Stimulated activated naive B cell treated with anti-CD40 and anti-IgM and Interleukin-4, amounts not matched to agents 10 μg/mL and 1 μg/mL and 100 μg/mL, for 72 hours (primary cell): ENCODE data around the gene C6orf118.

Source experiments
- ATAC-seq, 2 donors: fragments of 150-1000 bp; cut with Tn5 transposase; replicated peaks; 2 replicates each; pipeline ENCODE4 v1.10.0; 2021; ENCODE audit warnings: moderate library complexity in 1 of 2
- DNase-seq: peaks from one replicate; pipeline ENCODE4 v3.0.0; 2021
- H3K27ac Mint-ChIP-seq: one replicate; pipeline ENCODE4 v1.8.0; 2022; ENCODE audit warnings: mild to moderate bottlenecking, mixed read lengths
- H3K27me3 Mint-ChIP-seq, 2 donors: one replicate each; pipeline ENCODE4 v1.8.0; 2022; ENCODE audit warnings: mixed read lengths in 2 of 2
- H3K36me3 Mint-ChIP-seq, 2 donors: one replicate each; pipeline ENCODE4 v1.8.0; 2022; ENCODE audit warnings: mixed read lengths in 2 of 2, mild to moderate bottlenecking in 1 of 2
- H3K4me1 Mint-ChIP-seq, 2 donors: one replicate each; pipeline ENCODE4 v1.8.0; 2022; ENCODE audit warnings: mixed read lengths in 2 of 2, mild to moderate bottlenecking in 1 of 2
- H3K4me3 Mint-ChIP-seq, 2 donors: one replicate each; pipeline ENCODE4 v1.8.0; 2022; ENCODE audit warnings: mild to moderate bottlenecking in 2 of 2, mixed read lengths in 2 of 2, moderate library complexity in 1 of 2
- H3K9me3 Mint-ChIP-seq, 2 donors: one replicate each; pipeline ENCODE4 v1.8.0; 2022; ENCODE audit warnings: mixed read lengths in 2 of 2, mild to moderate bottlenecking in 1 of 2

C6orf118 gene

GRCh38 chr6:165308926-165309731 lies at the start of gene C6orf118:
TSS of gene C6orf118 (minus strand) at chr6:165309605. CDS start at chr6:165309586, 19 bp downstream.
- DNase-seq = no peak
- H3K27me3 Mint-ChIP-seq = peaks cover 5 to 6% of the 10 kb centered on the region in 2 donors
- H3K9me3 Mint-ChIP-seq = peaks cover 0 to under 1% of the 10 kb centered on the region in 2 donors
- peaks cover 5 to 9% of the 10 kb centered on the region in 2 donors for H3K4me1 Mint-ChIP-seq
- ATAC-seq = peak; percentile 41 to 46
- H3K27ac Mint-ChIP-seq = no peak within 1 kb of the TSS
- H3K4me3 Mint-ChIP-seq = peak within 1 kb of the TSS; percentile 59 to 70
- H3K36me3 Mint-ChIP-seq = no peaks in the 10 kb centered on the region

GRCh38 chr6:165345700-165346099 lies 36.3 kb upstream of the C6orf118 start:
- Mint-ChIP-seq H3K27ac (no peak overlapping the region), H3K4me1 (no peaks in the 10 kb centered on the region), H3K27me3 (no peaks in the 10 kb centered on the region), H3K9me3 (peaks cover 13 to 20% of the 10 kb centered on the region in 2 donors), H3K36me3 (no peaks in the 10 kb centered on the region), H3K4me3 (no peak overlapping the region)
- DNase-seq (no peak), ATAC-seq (no peak)

GRCh38 chr6:165340532-165340931 lies 31.1 kb upstream of the C6orf118 start:
- Mint-ChIP-seq H3K9me3 (peaks cover 0 to 4% of the 10 kb centered on the region in 2 donors), H3K4me1 (no peaks in the 10 kb centered on the region), H3K27ac (no peak overlapping the region), H3K4me3 (no peak overlapping the region), H3K36me3 (no peaks in the 10 kb centered on the region), H3K27me3 (no peaks in the 10 kb centered on the region)
- no peak for DNase-seq
- no peak for ATAC-seq

GRCh38 chr6:165325609-165326008 lies 16.2 kb upstream of the C6orf118 start:
- H3K4me1 Mint-ChIP-seq = no peaks in the 10 kb centered on the region
- no peaks in the 10 kb centered on the region for H3K36me3 Mint-ChIP-seq
- DNase-seq (no peak), ATAC-seq (no peak)
- H3K4me3 Mint-ChIP-seq = no peak overlapping the region
- H3K27ac Mint-ChIP-seq = no peak overlapping the region
- H3K27me3 Mint-ChIP-seq = no peaks in the 10 kb centered on the region
- peaks cover 14 to 22% of the 10 kb centered on the region in 2 donors for H3K9me3 Mint-ChIP-seq

GRCh38 chr6:165321555-165322145 lies 12.2 kb upstream of the C6orf118 start:
- H3K36me3 Mint-ChIP-seq = no peaks in the 10 kb centered on the region
- no peaks in the 10 kb centered on the region for H3K27me3 Mint-ChIP-seq
- H3K4me3 Mint-ChIP-seq = no peak overlapping the region
- DNase-seq = no peak
- ATAC-seq = no peak
- H3K9me3 Mint-ChIP-seq = peaks cover 21 to 33% of the 10 kb centered on the region in 2 donors
- no peak overlapping the region for H3K27ac Mint-ChIP-seq
- H3K4me1 Mint-ChIP-seq = no peaks in the 10 kb centered on the region

GRCh38 chr6:165321150-165321549 lies 11.7 kb upstream of the C6orf118 start:
- Mint-ChIP-seq H3K4me1 (no peaks in the 10 kb centered on the region), H3K4me3 (no peak overlapping the region), H3K27me3 (no peaks in the 10 kb centered on the region), H3K9me3 (peaks cover 21 to 33% of the 10 kb centered on the region in 2 donors), H3K27ac (no peak overlapping the region), H3K36me3 (no peaks in the 10 kb centered on the region)
- DNase-seq (no peak), ATAC-seq (no peak)

- Mint-ChIP-seq H3K27ac (no peak overlapping the region), H3K36me3 (no peaks in the 10 kb centered on the region), H3K4me3 (no peak overlapping the region), H3K27me3 (no peaks in the 10 kb centered on the region), H3K9me3 (peaks cover 16 to 22% of the 10 kb centered on the region in 2 donors), H3K4me1 (no peaks in the 10 kb centered on the region)
- ATAC-seq (no peak), DNase-seq (no peak)
Observed at GRCh38 chr6:165317723-165318122, 8.3 kb upstream of the C6orf118 start.

GRCh38 chr6:165306955-165307354 lies 2.5 kb downstream of the C6orf118 start:
- DNase-seq = no peak
- Mint-ChIP-seq H3K9me3 (peaks cover 0 to 7% of the 10 kb centered on the region in 2 donors), H3K27me3 (peaks cover 5 to 6% of the 10 kb centered on the region in 2 donors), H3K27ac (no peak overlapping the region), H3K36me3 (no peaks in the 10 kb centered on the region), H3K4me1 (peaks cover 5 to 9% of the 10 kb centered on the region in 2 donors), H3K4me3 (no peak overlapping the region)
- ATAC-seq = no peak

GRCh38 chr6:165301372-165302246 lies 7.8 kb downstream of the C6orf118 start:
- no peak overlapping the region for H3K4me3 Mint-ChIP-seq
- ATAC-seq = no peak
- H3K27me3 Mint-ChIP-seq = no peaks in the 10 kb centered on the region
- no peak overlapping the region for H3K27ac Mint-ChIP-seq
- DNase-seq = no peak
- H3K36me3 Mint-ChIP-seq = no peaks in the 10 kb centered on the region
- H3K9me3 Mint-ChIP-seq = peaks cover 2 to 12% of the 10 kb centered on the region in 2 donors
- no peaks in the 10 kb centered on the region for H3K4me1 Mint-ChIP-seq

GRCh38 chr6:165300422-165300936 lies 8.9 kb downstream of the C6orf118 start:
- DNase-seq (no peak), ATAC-seq (no peak)
- Mint-ChIP-seq H3K9me3 (peaks cover 12 to 14% of the 10 kb centered on the region in 2 donors), H3K36me3 (no peaks in the 10 kb centered on the region), H3K27me3 (no peaks in the 10 kb centered on the region), H3K4me3 (no peak overlapping the region), H3K27ac (no peak overlapping the region), H3K4me1 (no peaks in the 10 kb centered on the region)

GRCh38 chr6:165298875-165299274 lies 10.5 kb downstream of the C6orf118 start:
- Mint-ChIP-seq H3K4me1 (no peaks in the 10 kb centered on the region), H3K9me3 (peaks cover 12 to 14% of the 10 kb centered on the region in 2 donors), H3K4me3 (no peak overlapping the region), H3K36me3 (no peaks in the 10 kb centered on the region), H3K27me3 (no peaks in the 10 kb centered on the region), H3K27ac (no peak overlapping the region)
- ATAC-seq (no peak), DNase-seq (no peak)

GRCh38 chr6:165298402-165298801 lies 11.0 kb downstream of the C6orf118 start:
- Mint-ChIP-seq H3K27me3 (no peaks in the 10 kb centered on the region), H3K9me3 (peaks cover 12 to 14% of the 10 kb centered on the region in 2 donors), H3K27ac (no peak overlapping the region), H3K4me1 (no peaks in the 10 kb centered on the region), H3K36me3 (no peaks in the 10 kb centered on the region), H3K4me3 (no peak overlapping the region)
- DNase-seq (no peak), ATAC-seq (no peak)

- Mint-ChIP-seq H3K9me3 (peaks cover 17 to 24% of the 10 kb centered on the region in 2 donors), H3K4me3 (no peak overlapping the region), H3K27ac (no peak overlapping the region), H3K36me3 (no peaks in the 10 kb centered on the region), H3K27me3 (no peaks in the 10 kb centered on the region), H3K4me1 (no peaks in the 10 kb centered on the region)
- DNase-seq (no peak), ATAC-seq (no peak)
Observed at GRCh38 chr6:165292657-165293056, 16.7 kb downstream of the C6orf118 start.

GRCh38 chr6:165274611-165275010 lies 34.8 kb downstream of the C6orf118 start:
- Mint-ChIP-seq H3K4me1 (no peaks in the 10 kb centered on the region), H3K27ac (no peak overlapping the region), H3K36me3 (no peaks in the 10 kb centered on the region), H3K4me3 (no peak overlapping the region), H3K27me3 (no peaks in the 10 kb centered on the region), H3K9me3 (peaks cover 4 to 14% of the 10 kb centered on the region in 2 donors)
- ATAC-seq (no peak), DNase-seq (no peak)
